ENCODE measurements around the gene C5orf46. TPM values are rescaled to one million over a fixed set of nuclear protein-coding genes. Genes with fewer than 3 reads are reported as not detected.

Gene C5orf46
- total and polyA plus RNA-seq, 10 donors = not detected

DNA sequence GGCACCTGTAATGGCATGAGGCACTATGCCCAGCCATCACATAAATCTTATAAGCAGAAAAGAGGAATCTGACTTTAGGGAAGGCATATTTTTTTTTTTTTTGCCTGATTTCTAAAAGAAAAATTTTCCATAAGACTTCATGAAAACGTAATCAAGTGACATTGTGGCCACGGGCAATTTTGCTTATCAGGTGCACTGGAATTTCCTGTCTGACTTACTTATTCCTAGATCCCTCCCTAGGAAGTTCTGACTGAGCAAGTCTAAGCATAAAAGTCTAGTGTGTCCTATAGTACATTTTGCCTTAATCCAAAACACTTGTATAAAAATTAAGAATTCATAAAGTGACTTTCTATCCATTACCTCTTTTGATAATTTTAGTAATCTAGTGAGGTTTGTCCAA lies 12.5 kb downstream of the C5orf46 start:
- Histone ChIP-seq H3K4me3 (no peak overlapping the region), H3K4me1 (no peaks in the 10 kb centered on the region), H3K36me3 (no peaks in the 10 kb centered on the region), H3K27ac (no peak overlapping the region), H3K27me3 (replicated peaks in 1 of 7) (peaks cover 0 to 14% (median 0%) of the 10 kb centered on the region in 7 donors), H3K9me3 (no peaks in the 10 kb centered on the region)
- WGBS, 5 donors = 14 to 28% (median 18%) methylated on average over 2 of the region's 2 CpGs
- intact Hi-C loops (cut with DNase I; ENCODE audit: low total_unique reads) = no loop called here
- no peak for DNase-seq
- TF ChIP-seq POLR2AphosphoS5 (IDR thresholded peaks at IDR 0.05) (no peak), POLR2A (IDR thresholded peaks at IDR 0.05) (no peak)
- TF ChIP-seq, protein P1, sequence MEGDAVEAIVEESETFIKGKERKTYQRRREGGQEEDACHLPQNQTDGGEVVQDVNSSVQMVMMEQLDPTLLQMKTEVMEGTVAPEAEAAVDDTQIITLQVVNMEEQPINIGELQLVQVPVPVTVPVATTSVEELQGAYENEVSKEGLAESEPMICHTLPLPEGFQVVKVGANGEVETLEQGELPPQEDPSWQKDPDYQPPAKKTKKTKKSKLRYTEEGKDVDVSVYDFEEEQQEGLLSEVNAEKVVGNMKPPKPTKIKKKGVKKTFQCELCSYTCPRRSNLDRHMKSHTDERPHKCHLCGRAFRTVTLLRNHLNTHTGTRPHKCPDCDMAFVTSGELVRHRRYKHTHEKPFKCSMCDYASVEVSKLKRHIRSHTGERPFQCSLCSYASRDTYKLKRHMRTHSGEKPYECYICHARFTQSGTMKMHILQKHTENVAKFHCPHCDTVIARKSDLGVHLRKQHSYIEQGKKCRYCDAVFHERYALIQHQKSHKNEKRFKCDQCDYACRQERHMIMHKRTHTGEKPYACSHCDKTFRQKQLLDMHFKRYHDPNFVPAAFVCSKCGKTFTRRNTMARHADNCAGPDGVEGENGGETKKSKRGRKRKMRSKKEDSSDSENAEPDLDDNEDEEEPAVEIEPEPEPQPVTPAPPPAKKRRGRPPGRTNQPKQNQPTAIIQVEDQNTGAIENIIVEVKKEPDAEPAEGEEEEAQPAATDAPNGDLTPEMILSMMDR (IDR thresholded peaks at IDR 0.05 in 8 of 11, conservative IDR thresholded peaks at IDR 0.05 in 3 of 11) = no peak

DNA sequence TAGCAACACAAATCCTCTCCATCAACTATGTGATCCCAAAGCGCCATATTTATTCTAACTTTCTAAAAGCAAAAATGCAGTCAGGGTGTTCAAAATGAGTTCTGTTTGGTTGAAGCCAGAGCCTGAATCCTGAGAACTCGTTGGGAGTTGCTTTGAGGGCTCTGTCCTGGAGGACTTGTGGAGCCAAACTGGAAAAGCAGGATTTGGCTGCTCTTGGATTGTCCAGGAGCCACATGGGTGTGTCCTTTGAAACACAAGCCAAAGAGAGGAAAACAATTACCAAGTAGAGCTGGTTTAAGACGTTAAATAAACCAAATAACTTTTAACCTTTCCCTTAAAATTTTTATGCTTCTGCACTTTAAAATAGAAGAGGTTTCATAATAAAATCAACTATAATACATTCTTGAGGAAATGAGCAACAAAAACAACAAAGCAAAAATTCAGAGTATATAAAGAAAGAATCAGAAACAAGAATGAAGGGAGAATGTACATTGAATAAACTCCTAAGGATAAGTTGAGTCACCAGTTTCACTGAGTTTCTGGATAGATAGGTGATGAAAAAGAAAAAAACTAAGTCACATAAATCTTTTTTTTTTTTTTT lies 13.5 kb downstream of the C5orf46 start:
- no peaks in the 10 kb centered on the region for H3K4me1 ChIP-seq
- no peak for TF ChIP-seq POLR2AphosphoS5 (IDR thresholded peaks at IDR 0.05)
- no peak for TF ChIP-seq POLR2A (IDR thresholded peaks at IDR 0.05)
- TF ChIP-seq, protein P1 (IDR thresholded peaks at IDR 0.05 in 8 of 11, conservative IDR thresholded peaks at IDR 0.05 in 3 of 11) = no peak

DNA sequence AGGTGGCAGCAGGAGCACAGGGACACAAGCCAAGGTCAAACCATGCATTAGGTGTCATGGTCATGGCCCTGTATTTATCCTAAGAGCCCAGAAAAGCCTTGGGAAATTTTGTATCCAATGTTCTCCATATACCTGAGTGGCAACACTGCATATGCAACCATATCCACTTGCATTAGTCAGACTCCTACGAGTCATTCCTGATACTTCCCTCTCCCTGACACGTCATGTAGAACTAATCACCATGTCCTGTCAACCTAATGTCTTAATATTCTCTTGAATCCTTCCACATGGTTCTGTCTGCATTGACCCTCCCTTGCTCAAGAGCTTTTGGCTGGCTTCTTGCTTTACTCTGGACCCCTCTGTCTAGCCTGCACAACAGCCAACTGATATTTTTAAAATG lies 18.4 kb downstream of the C5orf46 start:
- no peaks in the 10 kb centered on the region for H3K36me3 ChIP-seq
- WGBS, 5 donors = 42 to 79% (median 47%) methylated on average over 2 of the region's 2 CpGs
- H3K27me3 ChIP-seq (replicated peaks in 1 of 7) = peaks cover 0 to 15% (median 0%) of the 10 kb centered on the region in 7 donors
- TF ChIP-seq, protein P1 (IDR thresholded peaks at IDR 0.05 in 8 of 11, conservative IDR thresholded peaks at IDR 0.05 in 3 of 11) = no peak
- TF ChIP-seq POLR2AphosphoS5 (IDR thresholded peaks at IDR 0.05) (no peak), POLR2A (IDR thresholded peaks at IDR 0.05) (no peak)
- H3K9me3 ChIP-seq = no peaks in the 10 kb centered on the region
- H3K27ac ChIP-seq = no peak overlapping the region
- H3K4me1 ChIP-seq = no peaks in the 10 kb centered on the region
- intact Hi-C loops (cut with DNase I; ENCODE audit: low total_unique reads) = no loop called here
- DNase-seq = no peak
- H3K4me3 ChIP-seq = no peak overlapping the region

More for the DNA sequence above, 13.5 kb downstream of the C5orf46 start:
- no peak for DNase-seq
- no peaks in the 10 kb centered on the region for H3K36me3 ChIP-seq
- no peak overlapping the region for H3K4me3 ChIP-seq
- H3K27me3 ChIP-seq (replicated peaks in 1 of 7) = peaks cover 0 to 16% (median 0%) of the 10 kb centered on the region in 7 donors
- no peak overlapping the region for H3K27ac ChIP-seq
- WGBS, 5 donors = 62 to 76% (median 73%) methylated on average over 3 of the region's 3 CpGs
- no peaks in the 10 kb centered on the region for H3K9me3 ChIP-seq
- intact Hi-C loops (cut with DNase I; ENCODE audit: low total_unique reads) = no loop called here

DNA sequence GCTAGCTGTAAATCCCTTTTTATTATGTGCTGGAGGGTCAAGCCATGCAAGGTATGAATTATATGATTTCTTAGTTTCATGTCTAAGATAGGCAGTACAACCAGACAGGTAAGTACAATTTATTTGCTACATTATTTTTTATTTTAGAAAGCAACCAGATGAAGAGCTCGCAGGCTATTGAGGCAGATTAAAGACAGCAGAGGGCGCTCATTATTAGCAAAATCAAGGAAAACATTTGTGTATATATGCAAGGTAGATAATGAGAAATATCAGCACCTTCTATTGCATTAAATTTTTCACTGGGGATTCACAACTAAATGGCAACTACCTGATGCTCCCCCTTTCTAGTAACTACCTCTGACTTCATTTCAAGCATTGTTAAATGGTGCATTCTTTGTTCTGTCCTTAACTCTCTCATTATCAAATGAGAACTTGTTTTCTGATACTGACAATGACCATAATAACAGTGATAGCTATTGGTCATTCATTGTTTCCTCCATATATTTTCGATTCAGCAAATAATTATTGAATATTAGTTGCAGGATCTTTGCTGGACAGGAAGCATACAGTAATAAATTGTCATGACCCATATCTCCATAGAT lies 19.2 kb downstream of the C5orf46 start:
- no peak for DNase-seq
- Histone ChIP-seq H3K4me3 (no peak overlapping the region), H3K4me1 (no peaks in the 10 kb centered on the region), H3K36me3 (no peaks in the 10 kb centered on the region), H3K27me3 (replicated peaks in 1 of 7) (peaks cover 0 to 15% (median 0%) of the 10 kb centered on the region in 7 donors), H3K27ac (no peak overlapping the region), H3K9me3 (no peaks in the 10 kb centered on the region)
- 6 to 13% (median 7%) methylated on average over 3 of the region's 3 CpGs for WGBS, 5 donors
- intact Hi-C loops (cut with DNase I; ENCODE audit: low total_unique reads) = no loop called here
- TF ChIP-seq, protein P1 (IDR thresholded peaks at IDR 0.05 in 8 of 11, conservative IDR thresholded peaks at IDR 0.05 in 3 of 11) = peak in 5 of 11 experiments; percentile 14 to 44 (median 24)
- no peak for TF ChIP-seq POLR2AphosphoS5 (IDR thresholded peaks at IDR 0.05)

Measured in spleen (tissue), 11 donors.